CD4-positive, alpha-beta T cell treated with Interleukin-1 beta for 1 hour (primary cell): ENCODE measurements around the gene PSPH.

Experiments
- DNase-seq, 2 donors: peaks; one replicate each; pipeline ENCODE4 v3.0.0-alpha.2; 2020 to 2022

PSPH gene

GRCh38 chr7:55996856-55997500 is 54.3 kb downstream of the PSPH start:
- no peak for DNase-seq

- no peak for DNase-seq
Measured at GRCh38 chr7:55992346-55992745, 58.9 kb downstream of the PSPH start.

GRCh38 chr7:55983537-55983936 is 67.7 kb downstream of the PSPH start:
- DNase-seq, result no peak

- DNase-seq, result no peak
Measured at GRCh38 chr7:55980266-55980665, 71.0 kb downstream of the PSPH start.

GRCh38 chr7:55977831-55978230 is 73.4 kb downstream of the PSPH start:
- no peak for DNase-seq

GRCh38 chr7:55975988-55976633 is 75.1 kb downstream of the PSPH start:
- no peak for DNase-seq

- DNase-seq, result no peak
Measured at GRCh38 chr7:55973747-55974250, 77.4 kb downstream of the PSPH start.

- no peak for DNase-seq
Measured at GRCh38 chr7:55970978-55971377, 80.3 kb downstream of the PSPH start.

GRCh38 chr7:55970561-55970960 is 80.7 kb downstream of the PSPH start:
- DNase-seq, result no peak

GRCh38 chr7:55969391-55969790 is 81.9 kb downstream of the PSPH start:
- no peak for DNase-seq

- DNase-seq, result no peak
Measured at GRCh38 chr7:55966851-55967250, 84.4 kb downstream of the PSPH start.

GRCh38 chr7:55965805-55966421 is 85.3 kb downstream of the PSPH start:
- no peak for DNase-seq

GRCh38 chr7:55965100-55965470 is 86.2 kb downstream of the PSPH start:
- no peak for DNase-seq

GRCh38 chr7:55964261-55965099 is 86.8 kb downstream of the PSPH start, which contains the start of gene NIPSNAP2:
TSS of gene NIPSNAP2 (plus strand) at chr7:55964585. CDS start at chr7:55964610, 25 bp downstream.
- DNase-seq, result peak; percentile 69 to 70

- DNase-seq, result peak in 1 of 2 donors; percentile 5
Measured at GRCh38 chr7:55963584-55964168, 87.6 kb downstream of the PSPH start.

- DNase-seq, result no peak
Measured at GRCh38 chr7:55962014-55962413, 89.2 kb downstream of the PSPH start.
